ENCODE measurements around the gene NOS1AP.

The NOS1AP gene

GRCh38 chr1:162319493-162320175 lies 250.1 kb downstream of the NOS1AP start:
- H3K36me3 ChIP-seq (ENCODE audit: control insufficient read depth, insufficient read depth, low read length): no peaks in the 10 kb centered on the region
- TF ChIP-seq CTCF (IDR thresholded peaks at IDR 0.05; ENCODE audit: insufficient read depth, low read length, poor library complexity, severe bottlenecking): no peak
- no peaks in the 10 kb centered on the region; the same call in 1 of the 2 replicates for H3K27me3 ChIP-seq (replicated peaks; ENCODE audit: control insufficient read depth, insufficient read depth, low read length)
- H3K4me3 ChIP-seq (replicated peaks; ENCODE audit: low read depth, low read length): no peak overlapping the region
- DNase-seq (ENCODE audit: extremely low read depth, insufficient read length): no peak

- peaks cover 4% of the 10 kb centered on the region for H3K27me3 ChIP-seq (replicated peaks; ENCODE audit: control insufficient read depth, insufficient read depth, low read length)
- no peak overlapping the region for H3K4me3 ChIP-seq (replicated peaks; ENCODE audit: low read depth, low read length)
- no peak for TF ChIP-seq CTCF (IDR thresholded peaks at IDR 0.05; ENCODE audit: insufficient read depth, low read length, poor library complexity, severe bottlenecking)
- H3K36me3 ChIP-seq (ENCODE audit: control insufficient read depth, insufficient read depth, low read length): no peaks in the 10 kb centered on the region
- DNase-seq (ENCODE audit: extremely low read depth, insufficient read length): no peak
Measured at GRCh38 chr1:162321809-162322422, 252.4 kb downstream of the NOS1AP start.

- DNase-seq (ENCODE audit: extremely low read depth, insufficient read length): no peak
- no peaks in the 10 kb centered on the region for H3K36me3 ChIP-seq (ENCODE audit: control insufficient read depth, insufficient read depth, low read length)
- TF ChIP-seq CTCF (IDR thresholded peaks at IDR 0.05; ENCODE audit: insufficient read depth, low read length, poor library complexity, severe bottlenecking): no peak
- H3K4me3 ChIP-seq (replicated peaks; ENCODE audit: low read depth, low read length): no peak overlapping the region
- peaks cover 4% of the 10 kb centered on the region for H3K27me3 ChIP-seq (replicated peaks; ENCODE audit: control insufficient read depth, insufficient read depth, low read length)
Measured at GRCh38 chr1:162323023-162323422, 253.5 kb downstream of the NOS1AP start.

GRCh38 chr1:162324396-162324795 lies 254.9 kb downstream of the NOS1AP start:
- TF ChIP-seq CTCF (IDR thresholded peaks at IDR 0.05; ENCODE audit: insufficient read depth, low read length, poor library complexity, severe bottlenecking): no peak
- peaks cover 4% of the 10 kb centered on the region for H3K27me3 ChIP-seq (replicated peaks; ENCODE audit: control insufficient read depth, insufficient read depth, low read length)
- no peak overlapping the region for H3K4me3 ChIP-seq (replicated peaks; ENCODE audit: low read depth, low read length)
- DNase-seq (ENCODE audit: extremely low read depth, insufficient read length): no peak
- H3K36me3 ChIP-seq (ENCODE audit: control insufficient read depth, insufficient read depth, low read length): no peaks in the 10 kb centered on the region

- no peak for TF ChIP-seq CTCF (IDR thresholded peaks at IDR 0.05; ENCODE audit: insufficient read depth, low read length, poor library complexity, severe bottlenecking)
- Histone ChIP-seq H3K27me3 (replicated peaks; ENCODE audit: control insufficient read depth, insufficient read depth, low read length) (peaks cover 4% of the 10 kb centered on the region), H3K4me3 (replicated peaks; ENCODE audit: low read depth, low read length) (no peak overlapping the region)
Measured at GRCh38 chr1:162326559-162326958, 257.1 kb downstream of the NOS1AP start.

More at GRCh38 chr1:162326559-162326958, 257.1 kb downstream of the NOS1AP start:
- no peak for DNase-seq (ENCODE audit: extremely low read depth, insufficient read length)
- H3K36me3 ChIP-seq (ENCODE audit: control insufficient read depth, insufficient read depth, low read length): no peaks in the 10 kb centered on the region
